Mesodermal cell (in vitro differentiated cells): ENCODE measurements around the gene ZAR1.

ENCODE experiments used
- H3K27ac ChIP-seq: 2 replicates; pipeline ENCODE4 v1.7.0; 2013; ENCODE audit warnings: mild to moderate bottlenecking, low read depth, low read length, moderate library complexity; ENCODE audit not compliant: severe bottlenecking
- H3K36me3 ChIP-seq: 2 replicates; pipeline ENCODE4 v1.7.1; 2013; ENCODE audit warnings: mild to moderate bottlenecking, low read length, moderate library complexity; ENCODE audit not compliant: control insufficient read depth, insufficient read depth
- H3K4me1 ChIP-seq: one replicate; pipeline ENCODE4 v1.7.1; 2013; ENCODE audit warnings: mild to moderate bottlenecking, low read length; ENCODE audit not compliant: insufficient read depth, control insufficient read depth, poor library complexity, severe bottlenecking
- H3K4me3 ChIP-seq: 2 replicates; pipeline ENCODE4 v1.7.0; 2013; ENCODE audit warnings: low read length, control low read depth, mild to moderate bottlenecking; ENCODE audit not compliant: insufficient read depth, poor library complexity, severe bottlenecking; ENCODE audit errors: extremely low read depth
- H3K9me3 ChIP-seq: 2 replicates; pipeline ENCODE4 v1.7.1; 2013; ENCODE audit warnings: mild to moderate bottlenecking, low read length, moderate library complexity; ENCODE audit not compliant: control insufficient read depth
- WGBS, 2 experiments: methylation state at CpG; one replicate each; pipeline ENCODE4 v1.1.5; 2013; ENCODE audit warnings: missing lambda C conversion rate in 2 of 2; ENCODE audit not compliant: insufficient coverage in 2 of 2; 5-methylcytosine and 5-hydroxymethylcytosine counted together

ZAR1 gene

DNA sequence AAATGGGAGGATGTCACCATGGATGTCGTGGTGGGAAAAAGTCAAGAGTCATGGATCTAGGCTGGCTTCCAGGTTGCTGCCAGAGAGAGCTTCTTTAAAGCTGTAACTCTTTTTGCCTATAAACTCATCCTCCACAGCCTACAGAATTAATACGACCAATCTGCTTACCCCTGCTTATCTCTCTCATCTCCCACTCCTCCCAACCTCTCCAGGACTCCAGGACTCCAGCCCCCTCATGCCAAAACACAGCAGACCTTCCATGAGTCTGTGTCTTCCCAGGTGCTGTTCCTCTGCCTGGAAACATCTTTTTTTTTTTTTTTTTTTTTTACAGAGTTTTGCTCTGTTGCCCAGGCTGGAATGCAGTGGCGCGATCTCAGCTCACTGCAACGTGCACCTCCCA lies 22.2 kb upstream of the ZAR1 start:
- H3K27ac ChIP-seq, result no peak overlapping the region
- no peak overlapping the region for H3K4me3 ChIP-seq
- H3K36me3 ChIP-seq, result no peaks in the 10 kb centered on the region
- no peaks in the 10 kb centered on the region for H3K9me3 ChIP-seq
- H3K4me1 ChIP-seq, result no peaks in the 10 kb centered on the region
- 78 to 100% methylated on average over 2 to 5 of the region's 5 CpGs for WGBS, 2 experiments

DNA sequence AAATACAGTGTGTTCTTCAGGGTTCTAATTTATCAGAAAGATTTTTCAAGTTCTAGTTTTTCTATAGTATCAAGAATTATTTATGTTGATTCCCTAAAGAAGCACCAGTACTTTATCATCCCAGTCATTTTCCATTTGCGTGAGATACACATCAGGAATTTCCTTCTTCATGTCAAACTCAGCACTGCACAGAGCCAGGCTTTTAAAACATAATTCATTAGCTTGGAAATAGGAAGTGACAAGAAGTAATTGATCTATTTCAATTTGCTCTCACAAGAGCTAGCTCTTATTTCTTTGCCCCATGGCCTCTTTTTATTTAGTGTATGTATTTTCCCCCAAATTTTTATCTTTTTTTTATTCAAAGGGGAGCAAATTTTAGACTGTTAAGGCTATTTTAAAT lies 19.9 kb upstream of the ZAR1 start:
- WGBS, 2 experiments, result no CpG with 5 or more reads among the region's 1 CpG
- no peak overlapping the region for H3K27ac ChIP-seq

DNA sequence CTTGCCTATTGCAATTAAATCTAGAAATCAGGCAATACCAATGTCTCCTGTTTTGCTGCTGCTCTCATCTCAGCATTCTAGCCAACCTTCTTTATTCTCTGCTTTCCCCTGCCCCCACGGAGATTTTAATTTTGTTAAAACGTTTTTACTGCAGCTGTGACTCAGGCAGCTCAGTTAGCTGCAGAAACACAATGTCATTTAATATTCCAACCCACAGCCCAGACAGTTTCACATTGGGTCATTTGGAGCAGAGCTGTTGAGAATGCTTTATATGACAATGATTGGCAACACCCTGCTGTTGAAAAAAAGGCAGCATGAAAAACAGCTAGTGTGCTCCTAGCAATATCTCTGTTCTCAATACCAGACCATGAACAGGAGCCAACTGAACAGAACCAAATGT lies 19.5 kb upstream of the ZAR1 start:
- Histone ChIP-seq H3K36me3 (no peaks in the 10 kb centered on the region), H3K27ac (no peak overlapping the region), H3K9me3 (no peaks in the 10 kb centered on the region), H3K4me1 (no peaks in the 10 kb centered on the region), H3K4me3 (no peak overlapping the region)
- 40% methylated on average over 1 of the region's 2 CpGs; no CpG with 5 or more reads in 1 of the 2 experiments for WGBS, 2 experiments

More for the DNA sequence above, 19.9 kb upstream of the ZAR1 start:
- H3K4me3 ChIP-seq, result no peak overlapping the region
- no peaks in the 10 kb centered on the region for H3K9me3 ChIP-seq
- H3K4me1 ChIP-seq, result no peaks in the 10 kb centered on the region
- H3K36me3 ChIP-seq, result no peaks in the 10 kb centered on the region

DNA sequence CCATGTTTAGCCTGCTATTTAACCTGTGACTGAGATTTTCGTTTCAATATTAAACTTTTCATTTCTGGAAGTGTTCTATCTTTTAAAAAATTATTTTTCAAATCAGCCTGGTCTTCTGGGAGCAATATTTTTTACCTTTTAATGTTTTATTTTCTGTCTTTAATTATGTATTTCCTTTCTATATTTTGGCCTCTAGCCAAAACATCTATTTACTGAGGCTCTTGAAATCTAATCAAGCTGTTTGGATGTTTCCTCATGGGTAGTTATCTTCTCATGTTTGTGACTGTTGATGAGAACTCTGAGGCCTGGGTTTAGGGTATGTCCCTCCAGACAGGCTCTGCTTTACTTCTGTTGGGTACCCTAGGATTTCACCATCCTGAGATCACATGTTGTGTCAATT lies 17.3 kb upstream of the ZAR1 start:
- Histone ChIP-seq H3K4me1 (no peaks in the 10 kb centered on the region), H3K4me3 (no peak overlapping the region), H3K36me3 (no peaks in the 10 kb centered on the region), H3K27ac (no peak overlapping the region), H3K9me3 (no peaks in the 10 kb centered on the region)
- WGBS, 2 experiments, result no CpG with 5 or more reads among the region's 1 CpG

DNA sequence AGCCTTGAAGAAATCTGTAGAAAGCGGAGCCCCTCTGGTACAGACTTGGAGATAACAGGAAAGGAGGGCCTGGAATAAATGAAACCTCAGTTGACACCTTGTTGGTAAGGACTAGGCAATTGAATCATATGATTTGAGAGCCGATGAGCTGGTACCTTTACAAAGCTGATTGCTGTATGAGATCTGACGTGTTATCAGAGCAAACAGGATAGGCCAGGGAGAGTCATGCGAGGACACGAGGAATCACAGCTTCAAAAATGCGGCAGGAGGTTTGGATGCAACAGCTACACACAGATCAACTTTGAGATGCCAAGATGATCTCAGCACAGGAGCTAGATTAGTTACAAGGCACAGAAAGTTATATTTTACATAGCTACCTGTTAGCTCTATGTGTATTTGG lies 14.3 kb upstream of the ZAR1 start:
- H3K4me3 ChIP-seq, result no peak overlapping the region
- H3K9me3 ChIP-seq, result no peaks in the 10 kb centered on the region
- no peak overlapping the region for H3K27ac ChIP-seq
- WGBS, 2 experiments, result 93 to 99% methylated on average over 6 of the region's 6 CpGs
- no peaks in the 10 kb centered on the region for H3K36me3 ChIP-seq
- no peaks in the 10 kb centered on the region for H3K4me1 ChIP-seq

DNA sequence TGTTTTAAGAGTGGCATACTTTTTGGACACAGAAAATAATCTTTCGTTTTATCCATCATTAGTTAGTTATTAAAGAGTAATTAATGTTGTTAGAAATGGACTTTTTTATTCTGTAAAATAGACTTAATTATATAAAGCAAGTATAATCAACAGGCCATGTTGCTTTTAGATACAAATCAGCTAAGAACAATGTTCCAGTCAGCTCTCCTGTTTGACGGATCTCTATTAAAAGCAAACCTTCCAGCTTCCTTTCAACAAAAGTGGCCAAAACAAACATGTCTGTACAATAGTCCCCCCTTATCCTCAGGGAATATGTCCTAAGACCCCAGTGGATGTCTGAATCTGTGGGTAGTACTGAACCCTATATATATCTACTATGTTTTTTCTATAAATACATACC lies 11.8 kb upstream of the ZAR1 start:
- H3K9me3 ChIP-seq, result no peaks in the 10 kb centered on the region
- whole genome bisulfite sequencing, 2 experiments, result no CpG with 5 or more reads among the region's 2 CpGs
- H3K4me1 ChIP-seq, result peaks cover 3% of the 10 kb centered on the region
- no peak overlapping the region for H3K4me3 ChIP-seq
- no peaks in the 10 kb centered on the region for H3K36me3 ChIP-seq
- no peak overlapping the region for H3K27ac ChIP-seq

DNA sequence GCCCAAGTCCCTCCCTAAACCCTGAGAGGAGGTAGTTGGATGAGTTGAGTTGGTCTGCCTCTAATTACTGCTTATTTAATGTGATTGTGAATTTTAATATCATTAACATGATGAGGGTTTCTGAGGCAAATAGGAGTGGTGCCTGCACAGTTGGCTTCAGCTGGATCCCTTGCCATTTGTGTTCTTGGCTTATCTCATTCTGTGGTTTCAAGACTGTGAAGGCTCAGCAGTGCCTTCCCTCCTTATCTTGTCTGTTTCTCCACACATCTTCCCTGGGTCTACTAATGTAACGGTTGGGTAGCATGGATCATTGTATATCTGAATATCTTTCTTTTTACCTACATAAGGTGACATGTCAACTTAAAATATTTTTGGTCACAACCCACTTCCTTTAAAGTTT lies 8.5 kb upstream of the ZAR1 start:
- WGBS, 2 experiments, result no CpG with 5 or more reads among the region's 1 CpG
- no peak overlapping the region for H3K4me3 ChIP-seq
- no peak overlapping the region for H3K27ac ChIP-seq

DNA sequence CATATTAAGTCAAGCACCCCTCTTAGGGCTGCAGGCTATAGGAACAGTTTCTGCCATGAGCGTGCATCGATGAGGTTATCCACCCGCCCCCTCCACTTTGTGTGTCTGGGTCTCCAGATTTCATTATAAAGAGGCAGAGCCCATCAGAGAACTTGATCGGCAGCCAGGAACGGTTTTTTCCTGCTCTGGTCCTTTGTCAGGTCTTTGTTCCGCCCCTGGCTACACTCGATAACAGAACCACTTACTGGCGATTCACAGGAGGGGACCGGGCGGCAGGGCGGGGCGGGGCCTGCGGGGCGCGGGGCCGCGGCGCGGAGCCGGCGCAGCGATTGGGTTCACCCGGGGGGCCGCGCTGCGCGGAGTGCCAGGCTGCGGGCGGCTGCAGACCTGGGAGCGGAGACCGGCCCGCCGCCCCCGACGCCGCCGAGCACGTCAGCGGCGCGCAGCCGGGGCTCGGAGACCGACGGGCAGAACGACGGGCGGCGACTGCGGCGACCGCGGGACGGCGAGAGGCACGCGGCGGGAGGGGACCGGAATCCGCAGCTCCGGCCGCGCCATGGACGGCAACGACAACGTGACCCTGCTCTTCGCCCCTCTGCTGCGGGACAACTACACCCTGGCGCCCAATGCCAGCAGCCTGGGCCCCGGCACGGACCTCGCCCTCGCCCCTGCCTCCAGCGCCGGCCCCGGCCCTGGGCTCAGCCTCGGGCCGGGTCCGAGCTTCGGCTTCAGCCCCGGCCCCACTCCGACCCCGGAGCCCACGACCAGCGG lies 6.9 kb upstream of the ZAR1 start, which contains the start of gene SLC10A4:
TSS of gene SLC10A4 (plus strand) at position 338 of the 771 bp plus-strand sequence. CDS start at position 557, 219 bp downstream.
- Histone ChIP-seq H3K4me3 (peak within 1 kb of the TSS; percentile 43), H3K27ac (no peak within 1 kb of the TSS), H3K9me3 (no peaks in the 10 kb centered on the region), H3K36me3 (no peaks in the 10 kb centered on the region), H3K4me1 (peaks cover 3% of the 10 kb centered on the region)
- WGBS, 2 experiments, result 3 to 5% methylated on average over 79 to 81 of the region's 85 CpGs

More for the DNA sequence above, 8.5 kb upstream of the ZAR1 start:
- Histone ChIP-seq H3K9me3 (no peaks in the 10 kb centered on the region), H3K4me1 (peaks cover 3% of the 10 kb centered on the region), H3K36me3 (no peaks in the 10 kb centered on the region)

DNA sequence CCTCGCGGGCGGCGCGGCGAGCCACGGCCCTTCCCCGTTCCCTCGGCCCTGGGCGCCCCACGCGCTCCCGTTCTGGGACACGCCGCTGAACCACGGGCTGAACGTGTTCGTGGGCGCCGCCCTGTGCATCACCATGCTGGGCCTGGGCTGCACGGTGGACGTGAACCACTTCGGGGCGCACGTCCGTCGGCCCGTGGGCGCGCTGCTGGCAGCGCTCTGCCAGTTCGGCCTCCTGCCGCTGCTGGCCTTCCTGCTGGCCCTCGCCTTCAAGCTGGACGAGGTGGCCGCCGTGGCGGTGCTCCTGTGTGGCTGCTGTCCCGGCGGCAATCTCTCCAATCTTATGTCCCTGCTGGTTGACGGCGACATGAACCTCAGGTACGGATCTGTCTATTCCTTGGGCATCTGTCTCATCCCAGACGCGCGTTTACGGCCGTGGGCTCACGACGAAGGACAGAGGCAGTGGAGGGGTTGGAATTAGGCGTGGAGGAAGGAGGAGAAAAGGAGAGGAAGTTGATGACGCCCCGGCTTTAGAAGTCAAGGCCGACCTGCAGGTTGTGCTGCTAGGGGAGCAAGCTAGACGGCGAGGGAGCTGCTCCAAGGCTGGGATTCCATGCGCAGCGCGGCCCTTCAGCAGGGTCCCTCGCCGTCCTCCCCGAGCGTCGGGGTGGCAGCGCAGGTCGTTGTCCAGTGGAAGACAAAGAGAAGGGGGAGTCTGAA lies 6.1 kb upstream of the ZAR1 start:
- Histone ChIP-seq H3K9me3 (no peaks in the 10 kb centered on the region), H3K4me3 (peak overlapping the region; percentile 43), H3K27ac (no peak overlapping the region), H3K4me1 (peaks cover 3% of the 10 kb centered on the region), H3K36me3 (no peaks in the 10 kb centered on the region)
- WGBS, 2 experiments, result 65 to 74% methylated on average over 59 to 61 of the region's 66 CpGs

DNA sequence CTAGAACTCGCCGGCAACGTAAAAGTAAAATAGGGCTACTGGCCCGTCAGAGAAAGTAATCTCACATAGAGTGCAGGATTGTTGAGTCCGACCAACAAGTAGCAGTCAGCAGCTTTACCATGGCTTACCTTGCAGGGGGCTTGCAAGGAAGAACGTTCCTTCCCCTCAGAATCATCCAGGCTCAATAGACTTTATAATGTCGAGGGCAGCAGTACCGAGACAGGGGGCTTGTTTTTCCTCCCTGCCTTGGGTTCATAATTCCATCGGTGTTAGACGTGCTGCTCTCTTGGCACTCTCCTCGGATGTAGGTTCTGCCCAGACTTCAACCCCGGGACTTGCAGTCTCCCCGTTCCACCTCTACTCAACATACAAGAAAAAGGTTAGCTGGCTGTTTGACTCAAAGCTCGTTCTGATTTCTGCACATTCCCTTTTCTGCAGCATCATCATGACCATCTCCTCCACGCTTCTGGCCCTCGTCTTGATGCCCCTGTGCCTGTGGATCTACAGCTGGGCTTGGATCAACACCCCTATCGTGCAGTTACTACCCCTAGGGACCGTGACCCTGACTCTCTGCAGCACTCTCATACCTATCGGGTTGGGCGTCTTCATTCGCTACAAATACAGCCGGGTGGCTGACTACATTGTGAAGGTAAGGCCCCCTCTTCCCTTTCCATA lies 5.4 kb upstream of the ZAR1 start:
- no peaks in the 10 kb centered on the region for H3K9me3 ChIP-seq
- H3K4me1 ChIP-seq, result peaks cover 3% of the 10 kb centered on the region
- no peaks in the 10 kb centered on the region for H3K36me3 ChIP-seq
- WGBS, 2 experiments, result 88 to 90% methylated on average over 17 to 22 of the region's 22 CpGs
- H3K27ac ChIP-seq, result no peak overlapping the region
- H3K4me3 ChIP-seq, result no peak overlapping the region
